HCEC 1CT (cell line): Measurements from ENCODE around the gene YRDC.
"Not testable (repeated sequence)": the region's sequence is repeated elsewhere in the genome, so short reads cannot be mapped to it uniquely, and the experiment has no call there.

ENCODE experiments used
- DNase-seq: peaks from one replicate; pipeline ENCODE4 v3.0.0-alpha.2; 2017

Gene YRDC

GRCh38 chr1:37817481-37817880, 9.5 kb upstream of the YRDC start:
- DNase-seq, result no peak

- no peak for DNase-seq
These were observed 6.2 kb upstream of the YRDC start for GRCh38 chr1:37814252-37814651.

- no peak for DNase-seq
These were observed 5.6 kb upstream of the YRDC start for GRCh38 chr1:37813529-37814145.

GRCh38 chr1:37811027-37811655, 3.1 kb upstream of the YRDC start:
- peak; percentile 76 for DNase-seq

GRCh38 chr1:37809942-37810341, 1.9 kb upstream of the YRDC start:
- DNase-seq, result no peak

- DNase-seq, result peak; percentile 83
These were observed 636 bp upstream of the YRDC start for GRCh38 chr1:37808369-37809319.

- no peak for DNase-seq
These were observed 821 bp downstream of the YRDC start for GRCh38 chr1:37807220-37807554.

- DNase-seq, result no peak
These were observed 5.6 kb downstream of the YRDC start for GRCh38 chr1:37802439-37802838.

- peak; percentile 45 for DNase-seq
These were observed 10.2 kb downstream of the YRDC start for GRCh38 chr1:37797750-37798345.

- no peak for DNase-seq
These were observed 12.5 kb downstream of the YRDC start for GRCh38 chr1:37795340-37796125.

- peak; percentile 30 for DNase-seq
These were observed 13.4 kb downstream of the YRDC start for GRCh38 chr1:37794372-37795339.

GRCh38 chr1:37793773-37794371, 14.1 kb downstream of the YRDC start, which contains the start of gene MANEAL:
Gene MANEAL (plus strand): TSS chr1:37793847. CDS start chr1:37794183, 336 bp downstream.
- DNase-seq, result peak; percentile 36

GRCh38 chr1:37792943-37793686, 14.9 kb downstream of the YRDC start:
- no peak for DNase-seq

GRCh38 chr1:37782491-37782890, 25.5 kb downstream of the YRDC start:
- no peak for DNase-seq

- DNase-seq, result no peak
These were observed 29.4 kb downstream of the YRDC start for GRCh38 chr1:37778654-37779053.

- no peak for DNase-seq
These were observed 31.0 kb downstream of the YRDC start for GRCh38 chr1:37776946-37777516.

GRCh38 chr1:37771440-37771839, 36.6 kb downstream of the YRDC start:
- not testable (repeated sequence) for DNase-seq

- DNase-seq, result no peak
These were observed 40.5 kb downstream of the YRDC start for GRCh38 chr1:37767488-37767887.

GRCh38 chr1:37765916-37766664, 41.9 kb downstream of the YRDC start:
- DNase-seq, result no peak
